HCT116 (cell line): ENCODE data around the gene NHLRC4. TPM values are rescaled to one million over a fixed set of nuclear protein-coding genes. Genes with fewer than 3 reads are reported as not detected.

Experiments used
- ATAC-seq: fragments of 200-7000 bp; cut with Tn5 transposase; 2 replicates; pipeline ENCODE4 v1.9.1; 2020; ENCODE audit warnings: mild to moderate bottlenecking, moderate library complexity
- BruUV-seq: library from RNA; stranded (reverse); fragments of 400-500 nt; replicated peaks from 2 replicates; lab custom pipeline; 2021; lab: Mats Ljungman, UMichigan
- CTCF ChIA-PET: fragments of 300-600 bp; sonication (Branson Sonifier 250); formaldehyde crosslinking; loops from one replicate; lab custom pipeline; 2021; ENCODE audit warnings: antibody characterized with exemption; lab: Charles Lee
- POLR2A ChIA-PET: fragments of 300-600, 350-600 bp; sonication (Branson Sonifier 250); formaldehyde crosslinking; loops from one replicate; lab custom pipeline; 2021; ENCODE audit warnings: antibody characterized with exemption; lab: Charles Lee
- RAD21 ChIA-PET, 2 experiments: fragments of 300-600 bp; sonication (Branson Sonifier 250); formaldehyde crosslinking; loops; one replicate each; lab custom pipeline; 2023; ENCODE audit warnings: low total read pairs in 2 of 2; ENCODE audit not compliant: uncharacterized antibody in 2 of 2, unreplicated experiment in 2 of 2, low non-redundant PET in 1 of 2; lab: Charles Lee
- DNase-seq: peaks from one replicate; pipeline ENCODE4 v3.0.0-alpha.2; 2010; ENCODE audit warnings: low read depth, low spot score
- H2AFZ ChIP-seq: fragments of 200-600 bp; shearing (Covaris generic), sonication (generic); 2 replicates; pipeline ENCODE4 v1.6.1; 2017; ENCODE audit warnings: low read depth, mixed run types, mixed read lengths, antibody characterized with exemption, low read length; ENCODE audit not compliant: poor library complexity, severe bottlenecking
- H3K27ac ChIP-seq: 2 replicates; pipeline ENCODE4 v1.5.1; 2012; ENCODE audit warnings: low read depth, low read length
- H3K27me3 ChIP-seq: fragments of 200-600 bp; sonication (generic); 2 replicates; pipeline ENCODE4 v1.6.1; 2016; ENCODE audit warnings: mixed run types, low read length, mixed read lengths; ENCODE audit not compliant: insufficient read depth
- H3K36me3 ChIP-seq, 2 experiments: fragments of 200-500 bp in 1 of 2; fragments of 200-600 bp in 1 of 2; sonication (Bioruptor generic) in 1 of 2; sonication (generic) in 1 of 2; 2 replicates each; pipeline versions ENCODE4 v1.5.1 to v1.6.1; 2014 to 2016; ENCODE audit warnings: low read length in 2 of 2, inconsistent platforms in 1 of 2, mixed read lengths in 1 of 2, mixed run types in 1 of 2; ENCODE audit not compliant: insufficient read depth in 2 of 2, control insufficient read depth in 1 of 2
- H3K4me1 ChIP-seq, 2 experiments: fragments of 200-600 bp in 1 of 2; sonication (generic) in 1 of 2; 2 replicates each; pipeline versions ENCODE4 v1.5.1 to v1.6.1; 2012 to 2017; ENCODE audit warnings: low read length in 2 of 2, inconsistent platforms in 1 of 2, mild to moderate bottlenecking in 1 of 2, mixed read lengths in 1 of 2, mixed run types in 1 of 2, moderate library complexity in 1 of 2; ENCODE audit not compliant: insufficient read depth in 2 of 2, control insufficient read depth in 1 of 2
- H3K4me2 ChIP-seq: fragments of 200-600 bp; sonication (generic); 2 replicates; pipeline ENCODE4 v1.6.1; 2017; ENCODE audit warnings: mixed run types, low read length, mixed read lengths
- H3K4me3 ChIP-seq, 2 experiments: fragments of 200-600 bp in 1 of 2; sonication (generic) in 1 of 2; replicated peaks in 1 of 2; 2 replicates each; pipeline ENCODE4 v1.5.1; 2011 to 2016; ENCODE audit warnings: low read length in 2 of 2, control low read depth in 1 of 2, low read depth in 1 of 2, mild to moderate bottlenecking in 1 of 2, mixed read lengths in 1 of 2, mixed run types in 1 of 2
- H3K79me2 ChIP-seq: fragments of 200-600 bp; sonication (generic); 2 replicates; pipeline ENCODE4 v1.6.1; 2017; ENCODE audit warnings: mild to moderate bottlenecking, mixed run types, low read length, moderate library complexity, mixed read lengths; ENCODE audit not compliant: insufficient read depth
- H3K9ac ChIP-seq: fragments of 200-600 bp; sonication (generic); 2 replicates; pipeline ENCODE4 v1.6.1; 2016; ENCODE audit warnings: low read length, mixed read lengths
- H3K9me2 ChIP-seq: fragments of 200-600 bp; sonication (generic), shearing (Covaris generic); 2 replicates; pipeline ENCODE4 v1.6.1; 2017; ENCODE audit warnings: mixed run types, mild to moderate bottlenecking, moderate library complexity; ENCODE audit not compliant: insufficient read depth
- H3K9me3 ChIP-seq, 2 experiments: fragments of 200-500 bp in 1 of 2; fragments of 200-600 bp in 1 of 2; sonication (Bioruptor generic) in 1 of 2; sonication (generic) in 1 of 2; 2 replicates each; pipeline ENCODE4 v1.6.1; 2014 to 2017; ENCODE audit warnings: low read length in 2 of 2, mixed read lengths in 2 of 2, inconsistent platforms in 1 of 2, low read depth in 1 of 2, mild to moderate bottlenecking in 1 of 2, mixed run types in 1 of 2, moderate library complexity in 1 of 2; ENCODE audit not compliant: control insufficient read depth in 1 of 2, insufficient read depth in 1 of 2
- H4K20me1 ChIP-seq: fragments of 200-600 bp; sonication (generic), shearing (Covaris generic); 2 replicates; pipeline ENCODE4 v1.6.1; 2017; ENCODE audit warnings: mixed run types, mild to moderate bottlenecking, moderate library complexity; ENCODE audit not compliant: insufficient read depth
- FOSL1 ChIP-seq: IDR thresholded peaks from 2 replicates; pipeline ENCODE4 v1.6.1; 2012; ENCODE audit warnings: low read depth
- MAX ChIP-seq: IDR thresholded peaks from 2 replicates; pipeline ENCODE4 v1.6.1; 2012
- POLR2AphosphoS5 ChIP-seq: IDR thresholded peaks from 2 replicates; pipeline ENCODE4 v1.6.1; 2011; ENCODE audit warnings: mild to moderate bottlenecking, low read depth, low read length, moderate library complexity
- ZFX ChIP-seq: fragments of 450-650 bp; IDR thresholded peaks from 2 replicates; pipeline ENCODE4 v1.6.1; 2017
- intact Hi-C: fragments of 100-400 bp; cut with micrococcal nuclease; formaldehyde crosslinking; loops from 2 replicates; pipeline ENCODE4 v1.10.0; 2022
- total RNA-seq: library from RNA; stranded (reverse); gene quantifications from one replicate; pipeline ENCODE4 v1.2.1, GENCODE V29; 2021; ENCODE audit not compliant: unreplicated experiment

Gene NHLRC4
- total RNA-seq, 1 experiment from 2014 or later = 0.22 TPM

- H3K27ac ChIP-seq = peak overlapping the region; percentile 67; the same call in 1 of the 2 replicates
- CTCF ChIA-PET = interaction anchor here (0.6 kb wide), 1 partner anchor 119 kb away, joined by 3 read pairs; no protein-coding TSS in a partner anchor
- BruUV-seq = no TSS peak
Observed at GRCh38 chr16:568401-569258, 1.8 kb downstream of the NHLRC4 start.

GRCh38 chr16:569445-570254 lies 2.8 kb downstream of the NHLRC4 start, which contains the start of gene PIGQ:
TSS of gene PIGQ (plus strand) at chr16:569968. CDS start at chr16:574075, 4,107 bp downstream.
- H3K4me1 ChIP-seq = peaks cover 7 to 16% of the 10 kb centered on the region in 2 experiments

More at GRCh38 chr16:568401-569258, 1.8 kb downstream of the NHLRC4 start:
- ATAC-seq = peak; percentile 23; the same call in 1 of the 2 replicates
- Histone ChIP-seq H3K27me3 (no peaks in the 10 kb centered on the region), H4K20me1 (no peaks in the 10 kb centered on the region), H3K79me2 (peaks cover 9% of the 10 kb centered on the region; the same call in 1 of the 2 replicates), H3K36me3 (no peaks in the 10 kb centered on the region), H3K9ac (peak overlapping the region; percentile 76), H3K4me1 (peaks cover 7 to 16% of the 10 kb centered on the region in 2 experiments), H3K4me3 (peak overlapping the region; percentile 40 to 70), H3K9me3 (no peaks in the 10 kb centered on the region), H3K4me2 (peak overlapping the region; percentile 72), H3K9me2 (no peaks in the 10 kb centered on the region), H2AFZ (no peak overlapping the region)
- POLR2A ChIA-PET = no interaction called here
- intact Hi-C loops = no loop called here
- TF ChIP-seq ZFX (no peak), FOSL1 (no peak)
- no peak for DNase-seq
- RAD21 ChIA-PET = no interaction called here

More at GRCh38 chr16:569445-570254, 2.8 kb downstream of the NHLRC4 start, which contains the start of gene PIGQ:
- H3K36me3 ChIP-seq = no peaks in the 10 kb centered on the region
- ChIA-PET RAD21 (no interaction called here), POLR2A (no interaction called here), CTCF (interaction anchor here (0.6 kb wide), 1 partner anchor 120 kb away, joined by 3 read pairs; no protein-coding TSS in a partner anchor)
- intact Hi-C loops = no loop called here
- peak within 1 kb of the TSS; percentile 80 for H3K4me2 ChIP-seq
- peak; percentile 80 for ATAC-seq
- peak within 1 kb of the TSS; percentile 58 to 70 for H3K4me3 ChIP-seq
- H3K79me2 ChIP-seq = peaks cover 9% of the 10 kb centered on the region; the same call in 1 of the 2 replicates
- no TSS peak for BruUV-seq
- H4K20me1 ChIP-seq = no peaks in the 10 kb centered on the region
- TF ChIP-seq ZFX (peak; percentile 72), MAX (no peak), POLR2AphosphoS5 (peak; percentile 39)
- H3K9me3 ChIP-seq = no peaks in the 10 kb centered on the region
- DNase-seq = no peak
- H3K9me2 ChIP-seq = no peaks in the 10 kb centered on the region
- H3K9ac ChIP-seq = peak within 1 kb of the TSS; percentile 76
- H2AFZ ChIP-seq = no peak within 1 kb of the TSS
- no peaks in the 10 kb centered on the region for H3K27me3 ChIP-seq
- peak within 1 kb of the TSS; percentile 67 for H3K27ac ChIP-seq
